NCI-H524 treated with DMSO at 0.1 percent for 48 hours (cell line): ENCODE results near the gene CLPSL2.

ENCODE experiments used
- DNase-seq: peaks from one replicate; lab custom pipeline; 2025; lab: John Stamatoyannopoulos, UW

The CLPSL2 gene

GRCh38 chr6:35787266-35788218 is 11.1 kb downstream of the CLPSL2 start:
- DNase-seq: no peak

- no peak for DNase-seq
Observed at GRCh38 chr6:35788423-35788982, 12.1 kb downstream of the CLPSL2 start.

DNA sequence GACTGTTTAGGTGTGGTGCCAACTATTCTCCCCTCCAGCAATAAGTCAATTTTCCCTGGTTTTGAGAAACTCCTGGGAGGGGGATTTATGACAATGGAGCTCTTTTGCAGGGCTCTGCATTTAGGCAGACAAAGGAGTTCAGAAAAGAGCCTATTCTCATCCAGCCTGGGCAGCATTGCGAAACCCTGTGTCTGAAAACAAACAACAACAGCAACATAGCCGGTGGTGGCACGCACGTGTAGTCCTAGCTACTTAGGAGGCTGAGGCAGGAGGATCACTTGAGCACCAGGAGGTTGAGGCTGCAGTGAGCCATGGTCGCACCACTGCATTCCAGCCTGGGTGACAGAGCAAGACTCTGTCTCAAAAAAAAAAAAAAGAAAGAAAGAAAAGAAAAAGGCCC is 14.3 kb downstream of the CLPSL2 start:
- no peak for DNase-seq

DNA sequence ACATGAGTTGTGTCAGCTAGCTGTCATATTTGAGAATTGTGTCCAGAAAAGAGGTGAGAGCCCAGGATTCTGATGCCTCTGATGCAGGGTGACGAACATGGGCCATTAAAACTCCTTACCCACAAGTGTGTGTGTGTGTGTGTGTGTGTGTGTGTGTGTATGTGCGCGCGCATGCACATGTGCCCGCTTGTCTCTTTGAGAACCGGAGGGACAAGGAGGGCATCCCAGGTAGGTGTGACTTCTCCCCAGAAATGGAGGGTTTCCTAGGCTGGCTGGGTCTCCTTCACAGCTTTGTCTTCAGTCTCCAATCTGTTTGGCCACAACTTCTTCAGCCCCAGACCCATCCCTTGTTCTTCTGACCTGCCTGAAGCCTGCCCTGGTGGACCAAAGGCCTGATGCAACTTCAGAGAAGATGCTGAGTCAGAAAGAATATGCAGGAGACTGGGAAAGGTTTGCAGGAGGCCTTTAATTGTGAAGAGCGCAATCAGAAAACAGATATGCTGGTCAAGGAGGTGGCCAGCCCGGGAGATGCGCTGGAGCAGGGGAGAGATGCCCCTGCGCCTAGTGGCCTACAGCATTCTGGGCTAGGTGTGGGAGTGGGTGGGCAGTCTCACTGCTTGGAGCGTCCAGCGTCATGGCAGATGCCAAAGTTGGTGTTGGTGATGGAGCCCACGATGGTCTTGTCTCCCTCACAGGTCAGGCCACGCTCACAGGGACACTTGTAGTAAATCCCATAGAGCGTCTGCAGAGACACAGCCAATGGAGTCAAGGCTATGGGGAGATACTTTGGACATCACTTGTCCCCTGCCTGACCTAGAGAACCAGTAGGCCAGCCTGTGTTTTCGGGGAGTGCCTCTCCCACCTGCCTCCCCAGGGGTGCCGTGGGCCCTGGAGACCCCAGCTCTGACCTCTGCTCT is 18.4 kb downstream of the CLPSL2 start:
- no peak for DNase-seq

GRCh38 chr6:35795453-35796071 is 19.2 kb downstream of the CLPSL2 start:
- DNase-seq: no peak

DNA sequence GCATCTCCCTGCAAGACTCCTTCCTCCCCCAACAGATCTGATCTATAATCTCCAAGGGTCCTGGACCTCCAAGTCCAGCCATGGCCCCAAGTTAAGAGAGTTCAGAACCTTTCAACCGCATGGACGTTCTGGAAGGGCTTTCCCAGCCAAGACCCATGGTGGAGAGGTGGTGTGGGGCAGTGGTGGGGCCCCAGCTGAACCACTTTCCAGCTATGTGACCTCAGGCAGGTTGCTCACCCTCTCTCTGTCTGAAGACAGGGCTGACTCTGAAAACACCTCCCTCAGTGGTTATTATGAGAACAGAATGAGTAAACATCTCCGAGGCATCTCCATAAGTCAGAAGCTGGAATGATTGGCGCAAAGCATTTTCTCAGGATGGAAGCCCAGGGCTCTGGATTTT is 19.8 kb downstream of the CLPSL2 start:
- no peak for DNase-seq

DNA sequence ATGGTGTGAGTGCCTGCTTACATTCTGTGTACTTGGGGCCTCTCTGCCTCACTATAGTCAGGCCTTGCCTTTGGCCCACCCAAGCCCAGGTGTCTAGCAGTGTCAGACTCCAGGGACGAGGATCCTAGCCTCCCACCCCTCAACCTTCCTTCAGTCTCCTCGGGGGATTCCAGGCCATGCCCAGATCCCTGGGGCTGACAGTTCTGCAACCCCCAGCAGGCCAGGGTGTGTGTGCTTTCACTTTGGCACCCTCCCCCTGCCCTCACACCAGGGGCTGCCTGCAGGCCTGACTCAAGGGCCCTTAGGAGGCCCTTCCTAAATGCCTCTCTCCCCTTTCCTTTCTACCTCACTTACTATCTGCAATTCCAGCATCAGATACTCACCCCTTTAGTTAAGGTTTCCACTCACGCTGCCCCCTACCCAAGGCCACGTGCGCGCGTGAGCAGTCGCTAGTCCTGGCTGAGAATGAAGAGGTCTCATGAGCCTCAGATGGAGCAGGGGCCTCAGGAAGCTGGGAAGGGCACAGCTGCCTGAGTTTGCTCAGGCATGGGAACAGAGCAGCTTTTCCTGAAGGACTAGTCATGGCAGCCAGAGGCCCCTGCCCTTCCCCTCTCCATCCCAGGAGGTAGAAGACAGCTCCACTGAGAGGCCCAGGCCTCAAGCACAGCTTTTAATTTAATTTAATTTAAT is 21.6 kb downstream of the CLPSL2 start:
- no peak for DNase-seq

DNA sequence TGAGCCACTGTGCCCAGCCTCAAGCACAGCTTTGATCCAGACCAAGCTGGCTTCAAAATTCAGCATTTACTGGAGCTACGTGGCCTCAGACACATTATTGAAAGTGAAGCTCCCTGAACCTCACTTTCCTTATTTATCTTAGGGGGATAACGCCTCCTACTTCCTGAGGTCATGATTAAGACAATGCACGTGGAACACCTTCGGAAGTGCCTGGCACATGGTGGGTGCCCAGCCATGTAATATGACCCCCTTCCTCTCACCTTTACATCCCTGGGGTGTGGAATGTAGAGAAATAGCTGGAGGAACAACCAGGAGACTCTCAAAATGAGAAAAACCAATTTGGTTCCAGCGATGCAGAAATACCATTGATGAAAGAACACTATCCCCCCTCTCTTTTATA is 22.3 kb downstream of the CLPSL2 start:
- DNase-seq: no peak

DNA sequence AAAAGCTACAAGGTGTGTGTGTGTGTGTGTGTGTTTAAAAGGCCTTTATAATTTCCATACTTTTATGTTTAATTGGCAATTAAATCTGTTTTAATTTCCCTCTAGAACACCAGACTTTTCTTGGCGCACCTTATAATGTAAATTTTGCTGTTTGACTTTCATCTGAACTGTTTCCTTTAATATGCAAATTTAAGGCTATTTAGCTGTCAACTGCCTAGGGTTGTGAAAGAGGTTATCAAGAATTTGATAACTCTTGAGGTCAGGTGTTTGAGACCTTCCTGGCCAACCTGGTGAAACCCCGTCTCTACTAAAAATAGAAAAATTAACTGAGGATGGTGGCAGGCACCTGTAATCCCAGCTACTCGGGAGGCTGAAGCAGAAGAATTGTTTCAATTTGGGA is 24.8 kb downstream of the CLPSL2 start:
- DNase-seq: no peak

DNA sequence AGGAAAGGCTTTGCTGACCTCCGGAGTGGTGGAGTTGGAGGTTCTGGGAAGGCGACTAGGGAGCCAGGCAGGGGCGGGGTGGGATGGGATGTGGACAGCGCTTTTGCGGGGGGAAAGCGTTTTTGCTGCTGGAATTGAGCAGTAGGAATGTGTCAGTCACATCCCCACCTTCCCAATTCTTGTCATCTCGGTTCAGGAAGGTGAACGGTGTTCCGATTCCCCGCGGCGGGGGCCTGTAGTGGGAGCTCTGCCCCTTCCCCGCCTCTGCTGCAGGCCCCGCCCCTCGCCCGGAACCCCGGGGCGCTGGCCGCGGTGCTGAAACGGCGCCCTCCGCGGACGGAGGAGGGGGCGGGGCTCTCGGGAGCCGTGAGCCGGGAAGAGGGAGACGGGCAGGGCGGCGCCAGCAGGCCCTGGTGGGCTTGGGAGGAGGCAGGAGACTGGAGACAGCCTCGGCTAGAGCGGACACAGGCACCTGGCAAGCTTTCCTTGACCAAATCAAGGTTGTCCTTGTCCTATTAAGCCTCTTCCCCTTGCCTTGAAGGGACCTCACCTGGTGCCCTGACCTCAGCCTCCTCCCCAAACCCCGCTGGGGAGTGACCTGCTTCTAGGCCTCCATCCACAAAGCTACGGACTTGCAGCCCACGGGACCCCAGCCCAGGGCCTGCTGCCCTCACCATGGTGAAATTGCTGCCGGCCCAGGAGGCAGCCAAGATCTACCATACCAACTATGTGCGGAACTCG is 28.8 kb downstream of the CLPSL2 start, which contains the start of gene LHFPL5:
LHFPL5 (plus strand) TSS at position 357 of the 741 bp plus-strand sequence; CDS start at position 676, 319 bp downstream.
- DNase-seq: no peak

- DNase-seq: peak; percentile 27
Observed at GRCh38 chr6:35808688-35809087, 32.3 kb downstream of the CLPSL2 start.

DNA sequence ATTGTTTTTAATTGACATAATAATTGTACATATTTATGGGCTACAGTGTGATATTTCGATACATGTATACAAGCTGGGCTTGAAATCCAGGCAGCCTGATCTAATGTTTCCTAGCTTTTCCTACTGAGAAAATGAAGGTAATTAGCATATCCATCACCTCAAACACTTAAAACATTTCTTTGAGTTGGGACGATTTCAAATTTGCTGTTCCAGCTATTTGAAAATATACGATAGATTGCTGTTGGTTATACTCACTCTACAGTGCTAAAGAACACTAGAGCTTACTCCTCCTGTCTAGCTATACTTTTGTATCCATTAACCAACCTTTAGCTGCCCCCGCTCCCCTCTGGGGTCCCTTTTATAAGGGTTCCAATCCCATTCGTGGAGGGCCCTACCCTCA is 33.4 kb downstream of the CLPSL2 start:
- no peak for DNase-seq

DNA sequence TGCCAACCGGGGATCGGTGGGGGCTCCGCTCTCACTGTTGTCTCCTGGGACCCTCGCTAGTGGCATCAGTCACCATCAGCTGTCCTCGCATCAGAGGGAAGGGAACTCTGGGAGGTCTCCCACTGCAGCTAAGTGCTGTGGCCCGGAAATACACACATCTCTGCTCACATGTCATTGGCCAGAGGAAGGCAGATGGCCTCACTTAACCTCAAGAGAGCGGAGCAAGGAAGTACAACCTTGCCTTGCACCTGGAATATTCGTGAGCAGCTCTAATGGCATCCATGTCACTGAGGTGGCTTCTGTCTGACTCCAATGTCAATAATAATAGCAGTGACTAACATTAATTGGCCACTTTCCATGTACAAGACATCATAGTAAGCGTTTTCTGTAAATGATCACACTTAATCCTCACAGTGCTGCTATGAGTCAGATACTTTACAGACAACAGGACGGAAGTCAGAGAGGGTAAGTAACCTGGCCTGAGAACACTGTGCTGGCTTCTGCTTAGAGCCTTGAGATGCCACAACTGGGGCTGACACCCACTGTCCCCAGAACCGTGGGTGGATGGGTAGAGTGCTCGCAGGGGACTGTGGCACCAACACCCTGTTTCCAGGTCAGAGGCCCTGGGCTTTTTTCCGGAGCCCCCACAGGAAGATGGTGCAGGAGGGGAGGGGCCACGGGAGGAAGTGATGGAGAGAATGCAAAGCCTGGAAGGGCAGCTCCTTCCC is 34.7 kb downstream of the CLPSL2 start:
- no peak for DNase-seq

DNA sequence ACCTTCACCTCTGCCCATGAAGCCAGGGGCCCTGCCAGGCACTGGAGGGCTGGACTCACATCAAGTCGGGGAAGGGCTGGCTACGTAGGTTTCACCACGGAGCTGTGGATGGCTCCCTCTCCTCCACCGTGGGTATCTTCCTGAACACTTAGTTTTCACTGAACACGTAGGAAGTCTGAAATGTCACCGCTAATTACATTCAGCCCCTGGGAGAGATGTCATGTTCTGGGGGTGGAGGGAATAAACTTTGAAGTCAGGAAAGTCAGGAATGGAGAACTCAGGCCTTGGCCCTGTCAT is 35.2 kb downstream of the CLPSL2 start:
- DNase-seq: no peak

DNA sequence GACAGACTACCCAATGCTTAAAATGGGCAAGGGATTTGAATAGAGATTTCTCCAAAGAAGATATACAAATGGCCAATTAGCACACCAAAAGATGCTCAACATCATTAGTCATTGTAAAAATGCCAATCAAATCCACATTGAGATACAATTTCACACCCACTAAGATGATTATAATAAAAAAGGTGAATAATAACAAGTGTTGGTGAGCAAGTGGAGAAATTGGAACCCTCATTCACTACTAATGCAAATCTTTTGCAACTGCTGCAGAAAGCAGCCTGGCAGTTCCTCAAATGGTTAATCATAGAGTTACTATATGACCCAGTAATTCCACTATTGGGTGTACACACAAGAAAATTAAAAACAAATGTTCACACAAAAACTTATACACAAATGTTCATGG is 41.1 kb downstream of the CLPSL2 start:
- no peak for DNase-seq

- DNase-seq: no peak
Observed at GRCh38 chr6:35823601-35824000, 47.2 kb downstream of the CLPSL2 start.

DNA sequence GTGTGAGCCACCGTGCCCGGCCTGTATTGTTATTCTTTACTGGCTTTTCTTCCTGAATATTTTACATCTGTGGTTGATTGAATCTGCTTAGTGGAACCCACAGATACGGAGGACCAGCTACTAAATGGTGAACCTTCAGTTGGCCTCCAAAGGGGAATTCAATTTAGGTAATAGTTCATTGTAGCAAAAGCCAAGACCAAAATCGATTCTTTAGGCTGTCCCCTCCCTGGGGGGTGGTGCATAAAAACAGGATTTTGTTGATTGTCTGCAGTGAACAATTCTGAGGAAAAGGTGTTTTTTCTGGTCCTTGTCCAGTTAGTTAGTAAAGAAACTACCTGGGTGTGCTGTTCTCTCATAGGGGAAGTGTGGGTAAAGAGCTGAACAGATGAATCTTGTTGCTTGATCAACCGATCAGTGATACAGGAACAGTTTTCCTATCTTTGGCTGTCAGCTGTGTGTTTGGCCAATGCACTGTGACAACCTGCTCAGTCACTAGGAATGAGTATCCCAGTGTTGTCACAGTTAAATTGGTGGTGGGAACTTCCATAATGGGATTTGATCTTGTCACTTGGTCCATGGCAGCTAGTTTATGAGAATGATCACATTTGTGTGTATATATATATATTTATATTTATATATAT is 48.3 kb downstream of the CLPSL2 start:
- DNase-seq: no peak
